ENCODE data around the gene IL16. TPM values are rescaled to one million over a fixed set of nuclear protein-coding genes. Genes with fewer than 3 reads are reported as not detected.

Gene IL16
- total and polyA plus RNA-seq, 10 donors = 93.9 to 159 (median 128) TPM

GRCh38 chr15:81281456-81281735, 84.7 kb downstream of the IL16 start:
- peaks cover 22 to 49% (median 38%) of the 10 kb centered on the region in 6 donors for H3K4me1 ChIP-seq
- no peaks in the 10 kb centered on the region for H3K27me3 ChIP-seq (replicated peaks in 1 of 7)
- peaks cover 0 to 14% (median 12%) of the 10 kb centered on the region in 8 donors for H3K9me3 ChIP-seq
- intact Hi-C loops (cut with DNase I; ENCODE audit: low total_unique reads) = no loop called here
- H3K27ac ChIP-seq = peak overlapping the region in 2 of 8 donors; percentile 2 to 35
- TF ChIP-seq POLR2AphosphoS5 (IDR thresholded peaks at IDR 0.05) (no peak), POLR2A (IDR thresholded peaks at IDR 0.05) (no peak)
- TF ChIP-seq, protein P1, sequence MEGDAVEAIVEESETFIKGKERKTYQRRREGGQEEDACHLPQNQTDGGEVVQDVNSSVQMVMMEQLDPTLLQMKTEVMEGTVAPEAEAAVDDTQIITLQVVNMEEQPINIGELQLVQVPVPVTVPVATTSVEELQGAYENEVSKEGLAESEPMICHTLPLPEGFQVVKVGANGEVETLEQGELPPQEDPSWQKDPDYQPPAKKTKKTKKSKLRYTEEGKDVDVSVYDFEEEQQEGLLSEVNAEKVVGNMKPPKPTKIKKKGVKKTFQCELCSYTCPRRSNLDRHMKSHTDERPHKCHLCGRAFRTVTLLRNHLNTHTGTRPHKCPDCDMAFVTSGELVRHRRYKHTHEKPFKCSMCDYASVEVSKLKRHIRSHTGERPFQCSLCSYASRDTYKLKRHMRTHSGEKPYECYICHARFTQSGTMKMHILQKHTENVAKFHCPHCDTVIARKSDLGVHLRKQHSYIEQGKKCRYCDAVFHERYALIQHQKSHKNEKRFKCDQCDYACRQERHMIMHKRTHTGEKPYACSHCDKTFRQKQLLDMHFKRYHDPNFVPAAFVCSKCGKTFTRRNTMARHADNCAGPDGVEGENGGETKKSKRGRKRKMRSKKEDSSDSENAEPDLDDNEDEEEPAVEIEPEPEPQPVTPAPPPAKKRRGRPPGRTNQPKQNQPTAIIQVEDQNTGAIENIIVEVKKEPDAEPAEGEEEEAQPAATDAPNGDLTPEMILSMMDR (IDR thresholded peaks at IDR 0.05 in 8 of 11, conservative IDR thresholded peaks at IDR 0.05 in 3 of 11) = no peak
- H3K4me3 ChIP-seq = no peak overlapping the region
- H3K36me3 ChIP-seq = no peaks in the 10 kb centered on the region
- DNase-seq = no peak
- 91 to 98% (median 93%) methylated on average over 3 of the region's 3 CpGs for WGBS, 5 donors

DNA sequence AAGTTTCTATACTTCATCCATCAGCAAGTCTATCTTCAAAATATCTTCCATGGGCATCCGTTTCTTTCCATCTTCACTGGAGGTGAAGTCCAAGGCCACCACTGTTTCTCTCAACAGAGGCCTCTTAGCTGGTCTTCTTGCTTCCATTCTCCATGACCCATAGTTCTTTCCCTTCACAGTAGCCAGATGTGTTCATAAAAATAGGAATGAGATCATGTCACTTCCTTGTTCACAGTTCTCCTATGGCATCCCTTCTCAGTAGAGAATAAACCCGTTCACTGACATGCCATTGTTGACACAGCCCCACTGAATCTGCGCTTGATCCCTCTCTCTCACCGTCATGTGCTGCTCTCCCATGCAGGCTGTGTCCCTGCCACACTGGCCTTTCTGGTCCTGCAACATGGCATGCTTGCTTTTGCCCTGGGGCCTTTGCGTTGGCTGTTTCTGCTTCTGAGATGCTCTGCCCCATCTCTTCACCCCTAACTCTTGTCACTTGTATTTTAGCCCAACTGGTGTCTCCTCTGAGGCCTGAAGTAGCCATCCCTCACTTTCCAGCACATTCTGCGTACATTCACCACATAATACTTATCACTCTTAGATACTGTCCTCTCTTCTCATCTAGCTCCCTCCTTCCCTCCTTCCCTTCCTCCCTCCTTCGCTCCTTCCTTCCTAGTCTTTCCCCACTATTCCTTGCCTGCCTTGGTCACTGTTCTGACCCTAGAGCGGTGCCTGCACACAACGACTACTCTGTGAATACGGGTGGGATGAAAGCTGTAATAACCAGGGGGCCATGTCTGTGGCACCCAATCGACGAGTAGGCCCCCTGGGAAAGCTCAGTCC, 85.3 kb downstream of the IL16 start:
- H3K27me3 ChIP-seq (replicated peaks in 1 of 7) = no peaks in the 10 kb centered on the region
- peaks cover 0 to 10% (median 8%) of the 10 kb centered on the region in 8 donors for H3K9me3 ChIP-seq
- no peak for DNase-seq
- peaks cover 22 to 54% (median 43%) of the 10 kb centered on the region in 6 donors for H3K4me1 ChIP-seq
- H3K36me3 ChIP-seq = no peaks in the 10 kb centered on the region
- intact Hi-C loops (cut with DNase I; ENCODE audit: low total_unique reads) = no loop called here
- peak overlapping the region in 1 of 8 donors; percentile 2 for H3K27ac ChIP-seq
- H3K4me3 ChIP-seq = no peak overlapping the region
- TF ChIP-seq, protein P1 (IDR thresholded peaks at IDR 0.05 in 8 of 11, conservative IDR thresholded peaks at IDR 0.05 in 3 of 11) = no peak
- TF ChIP-seq POLR2AphosphoS5 (IDR thresholded peaks at IDR 0.05) (no peak), POLR2A (IDR thresholded peaks at IDR 0.05) (no peak)
- 89 to 96% (median 93%) methylated on average over 12 of the region's 12 CpGs for WGBS, 5 donors

DNA sequence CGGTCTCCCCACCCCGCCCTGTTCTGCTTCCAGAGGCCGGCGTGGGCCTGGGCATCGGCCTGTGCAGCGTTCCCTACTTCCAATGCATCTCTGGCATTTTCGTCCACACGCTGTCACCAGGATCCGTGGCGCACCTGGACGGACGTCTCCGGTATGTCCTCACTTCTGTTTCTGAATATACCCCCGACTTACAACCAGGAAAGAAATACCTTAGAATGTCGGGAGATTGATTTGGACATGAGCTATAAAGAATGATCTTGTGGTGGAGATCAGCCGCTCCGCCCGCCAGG, 85.9 kb downstream of the IL16 start:
- no peak for DNase-seq
- H3K36me3 ChIP-seq = no peaks in the 10 kb centered on the region
- H3K4me1 ChIP-seq = peaks cover 22 to 60% (median 48%) of the 10 kb centered on the region in 6 donors
- no peak overlapping the region for H3K4me3 ChIP-seq
- WGBS, 5 donors = 95 to 97% (median 96%) methylated on average over 18 of the region's 18 CpGs
- TF ChIP-seq POLR2AphosphoS5 (IDR thresholded peaks at IDR 0.05) = no peak
- TF ChIP-seq, protein P1 (IDR thresholded peaks at IDR 0.05 in 8 of 11, conservative IDR thresholded peaks at IDR 0.05 in 3 of 11) = no peak
- TF ChIP-seq POLR2A (IDR thresholded peaks at IDR 0.05) = no peak
- peaks cover 0 to 5% (median 2%) of the 10 kb centered on the region in 8 donors for H3K9me3 ChIP-seq
- H3K27ac ChIP-seq = no peak overlapping the region
- intact Hi-C loops (cut with DNase I; ENCODE audit: low total_unique reads) = no loop called here
- no peaks in the 10 kb centered on the region for H3K27me3 ChIP-seq (replicated peaks in 1 of 7)

GRCh38 chr15:81282911-81283310, 86.2 kb downstream of the IL16 start:
- Histone ChIP-seq H3K4me3 (no peak overlapping the region), H3K9me3 (peaks cover 0 to under 1% (median 0%) of the 10 kb centered on the region in 8 donors), H3K4me1 (peaks cover 22 to 64% (median 50%) of the 10 kb centered on the region in 6 donors), H3K36me3 (no peaks in the 10 kb centered on the region), H3K27ac (no peak overlapping the region), H3K27me3 (replicated peaks in 1 of 7) (no peaks in the 10 kb centered on the region)
- TF ChIP-seq, protein P1 (IDR thresholded peaks at IDR 0.05 in 8 of 11, conservative IDR thresholded peaks at IDR 0.05 in 3 of 11) = no peak
- no peak for TF ChIP-seq POLR2A (IDR thresholded peaks at IDR 0.05)
- no peak for TF ChIP-seq POLR2AphosphoS5 (IDR thresholded peaks at IDR 0.05)
- DNase-seq = no peak
- WGBS, 5 donors = 92 to 98% (median 93%) methylated on average over 5 of the region's 5 CpGs
- intact Hi-C loops (cut with DNase I; ENCODE audit: low total_unique reads) = no loop called here
